HCT116 (cell line): ENCODE measurements around the gene INPP4A. TPM values are rescaled to one million over a fixed set of nuclear protein-coding genes. Genes with fewer than 3 reads are reported as not detected.

Experiments
- ATAC-seq: fragments of 200-7000 bp; cut with Tn5 transposase; 2 replicates; pipeline ENCODE4 v1.9.1; 2020; ENCODE audit warnings: mild to moderate bottlenecking, moderate library complexity
- BruUV-seq: library from RNA; stranded (reverse); fragments of 400-500 nt; replicated peaks from 2 replicates; lab custom pipeline; 2021; lab: Mats Ljungman, UMichigan
- CTCF ChIA-PET: fragments of 300-600 bp; sonication (Branson Sonifier 250); formaldehyde crosslinking; loops from one replicate; lab custom pipeline; 2021; ENCODE audit warnings: antibody characterized with exemption; lab: Charles Lee
- POLR2A ChIA-PET: fragments of 300-600, 350-600 bp; sonication (Branson Sonifier 250); formaldehyde crosslinking; loops from one replicate; lab custom pipeline; 2021; ENCODE audit warnings: antibody characterized with exemption; lab: Charles Lee
- RAD21 ChIA-PET, 2 experiments: fragments of 300-600 bp; sonication (Branson Sonifier 250); formaldehyde crosslinking; loops; one replicate each; lab custom pipeline; 2023; ENCODE audit warnings: low total read pairs in 2 of 2; ENCODE audit not compliant: uncharacterized antibody in 2 of 2, unreplicated experiment in 2 of 2, low non-redundant PET in 1 of 2; lab: Charles Lee
- DNase-seq: peaks from one replicate; pipeline ENCODE4 v3.0.0-alpha.2; 2010; ENCODE audit warnings: low read depth, low spot score
- H2AFZ ChIP-seq: fragments of 200-600 bp; shearing (Covaris generic), sonication (generic); 2 replicates; pipeline ENCODE4 v1.6.1; 2017; ENCODE audit warnings: low read depth, mixed run types, mixed read lengths, antibody characterized with exemption, low read length; ENCODE audit not compliant: poor library complexity, severe bottlenecking
- H3K27ac ChIP-seq: 2 replicates; pipeline ENCODE4 v1.5.1; 2012; ENCODE audit warnings: low read depth, low read length
- H3K27me3 ChIP-seq: fragments of 200-600 bp; sonication (generic); 2 replicates; pipeline ENCODE4 v1.6.1; 2016; ENCODE audit warnings: mixed run types, low read length, mixed read lengths; ENCODE audit not compliant: insufficient read depth
- H3K36me3 ChIP-seq, 2 experiments: fragments of 200-500 bp in 1 of 2; fragments of 200-600 bp in 1 of 2; sonication (Bioruptor generic) in 1 of 2; sonication (generic) in 1 of 2; 2 replicates each; pipeline versions ENCODE4 v1.5.1 to v1.6.1; 2014 to 2016; ENCODE audit warnings: low read length in 2 of 2, inconsistent platforms in 1 of 2, mixed read lengths in 1 of 2, mixed run types in 1 of 2; ENCODE audit not compliant: insufficient read depth in 2 of 2, control insufficient read depth in 1 of 2
- H3K4me1 ChIP-seq, 2 experiments: fragments of 200-600 bp in 1 of 2; sonication (generic) in 1 of 2; 2 replicates each; pipeline versions ENCODE4 v1.5.1 to v1.6.1; 2012 to 2017; ENCODE audit warnings: low read length in 2 of 2, inconsistent platforms in 1 of 2, mild to moderate bottlenecking in 1 of 2, mixed read lengths in 1 of 2, mixed run types in 1 of 2, moderate library complexity in 1 of 2; ENCODE audit not compliant: insufficient read depth in 2 of 2, control insufficient read depth in 1 of 2
- H3K4me2 ChIP-seq: fragments of 200-600 bp; sonication (generic); 2 replicates; pipeline ENCODE4 v1.6.1; 2017; ENCODE audit warnings: mixed run types, low read length, mixed read lengths
- H3K4me3 ChIP-seq, 2 experiments: fragments of 200-600 bp in 1 of 2; sonication (generic) in 1 of 2; replicated peaks in 1 of 2; 2 replicates each; pipeline ENCODE4 v1.5.1; 2011 to 2016; ENCODE audit warnings: low read length in 2 of 2, control low read depth in 1 of 2, low read depth in 1 of 2, mild to moderate bottlenecking in 1 of 2, mixed read lengths in 1 of 2, mixed run types in 1 of 2
- H3K79me2 ChIP-seq: fragments of 200-600 bp; sonication (generic); 2 replicates; pipeline ENCODE4 v1.6.1; 2017; ENCODE audit warnings: mild to moderate bottlenecking, mixed run types, low read length, moderate library complexity, mixed read lengths; ENCODE audit not compliant: insufficient read depth
- H3K9ac ChIP-seq: fragments of 200-600 bp; sonication (generic); 2 replicates; pipeline ENCODE4 v1.6.1; 2016; ENCODE audit warnings: low read length, mixed read lengths
- H3K9me2 ChIP-seq: fragments of 200-600 bp; sonication (generic), shearing (Covaris generic); 2 replicates; pipeline ENCODE4 v1.6.1; 2017; ENCODE audit warnings: mixed run types, mild to moderate bottlenecking, moderate library complexity; ENCODE audit not compliant: insufficient read depth
- H3K9me3 ChIP-seq, 2 experiments: fragments of 200-500 bp in 1 of 2; fragments of 200-600 bp in 1 of 2; sonication (Bioruptor generic) in 1 of 2; sonication (generic) in 1 of 2; 2 replicates each; pipeline ENCODE4 v1.6.1; 2014 to 2017; ENCODE audit warnings: low read length in 2 of 2, mixed read lengths in 2 of 2, inconsistent platforms in 1 of 2, low read depth in 1 of 2, mild to moderate bottlenecking in 1 of 2, mixed run types in 1 of 2, moderate library complexity in 1 of 2; ENCODE audit not compliant: control insufficient read depth in 1 of 2, insufficient read depth in 1 of 2
- H4K20me1 ChIP-seq: fragments of 200-600 bp; sonication (generic), shearing (Covaris generic); 2 replicates; pipeline ENCODE4 v1.6.1; 2017; ENCODE audit warnings: mixed run types, mild to moderate bottlenecking, moderate library complexity; ENCODE audit not compliant: insufficient read depth
- CBX3 ChIP-seq: IDR thresholded peaks from 2 replicates; pipeline ENCODE4 v1.6.1; 2012; ENCODE audit warnings: low read depth
- CEBPB ChIP-seq: IDR thresholded peaks from 2 replicates; pipeline ENCODE4 v1.6.1; 2012; ENCODE audit warnings: low read depth
- ELF1 ChIP-seq: IDR thresholded peaks from 2 replicates; pipeline ENCODE4 v1.6.1; 2012; ENCODE audit warnings: low read depth, borderline replicate concordance
- EZH2 ChIP-seq: fragments of 200-600 bp; sonication (generic); IDR thresholded peaks from 2 replicates; pipeline ENCODE4 v1.6.1; 2017; ENCODE audit warnings: antibody characterized with exemption, mixed run types
- POLR2A ChIP-seq: IDR thresholded peaks from 2 replicates; pipeline ENCODE4 v1.7.0; 2011; ENCODE audit warnings: borderline replicate concordance; ENCODE audit not compliant: insufficient read depth, insufficient read length; ENCODE audit errors: extremely low read depth
- RAD21 ChIP-seq: IDR thresholded peaks from 2 replicates; pipeline ENCODE4 v1.6.1; 2012; ENCODE audit warnings: low read depth, mild to moderate bottlenecking
- SRF ChIP-seq: IDR thresholded peaks from 2 replicates; pipeline ENCODE4 v1.6.1; 2012; ENCODE audit warnings: low read depth
- TCF7L2 ChIP-seq: IDR thresholded peaks from 2 replicates; pipeline ENCODE4 v1.7.0; 2011; ENCODE audit warnings: borderline replicate concordance, inconsistent platforms; ENCODE audit not compliant: insufficient read depth, insufficient read length; ENCODE audit errors: extremely low read depth
- ZNF274 ChIP-seq: fragments of 200-500 bp; sonication (Bioruptor generic); IDR thresholded peaks from 2 replicates; pipeline ENCODE4 v1.6.1; 2014; ENCODE audit warnings: mild to moderate bottlenecking, low read depth, low read length, inconsistent platforms
- intact Hi-C: fragments of 100-400 bp; cut with micrococcal nuclease; formaldehyde crosslinking; loops from 2 replicates; pipeline ENCODE4 v1.10.0; 2022
- total RNA-seq: library from RNA; stranded (reverse); gene quantifications from one replicate; pipeline ENCODE4 v1.2.1, GENCODE V29; 2021; ENCODE audit not compliant: unreplicated experiment
- TF ChIP-seq, protein P1 (sequence below), 3 experiments: fragments of 200-600 bp in 1 of 3; sonication (generic) in 1 of 3; IDR thresholded peaks in 2 of 3; conservative IDR thresholded peaks in 1 of 3; 2 replicates each; pipeline ENCODE4 v1.5.1; 2012 to 2017; ENCODE audit warnings: low read depth in 2 of 3, low read length in 2 of 3, antibody characterized with exemption in 1 of 3, borderline replicate concordance in 1 of 3, control low read depth in 1 of 3, mild to moderate bottlenecking in 1 of 3, mixed read lengths in 1 of 3, mixed run types in 1 of 3, moderate library complexity in 1 of 3; ENCODE audit not compliant: insufficient read depth in 1 of 3
- TF ChIP-seq, protein P2 (sequence below): IDR thresholded peaks from 2 replicates; pipeline ENCODE4 v1.6.1; 2012
- TF ChIP-seq, protein P3 (sequence below): IDR thresholded peaks from 2 replicates; pipeline ENCODE4 v1.6.1; 2011; ENCODE audit warnings: mild to moderate bottlenecking, low read length, moderate library complexity; ENCODE audit not compliant: insufficient replicate concordance; ENCODE audit errors: extremely low read depth
- TF ChIP-seq, protein P4 (sequence below): IDR thresholded peaks from 2 replicates; pipeline ENCODE4 v1.6.1; 2012; ENCODE audit warnings: low read depth

Gene INPP4A
- total RNA-seq, 1 experiment from 2014 or later, result 18.5 TPM

DNA sequence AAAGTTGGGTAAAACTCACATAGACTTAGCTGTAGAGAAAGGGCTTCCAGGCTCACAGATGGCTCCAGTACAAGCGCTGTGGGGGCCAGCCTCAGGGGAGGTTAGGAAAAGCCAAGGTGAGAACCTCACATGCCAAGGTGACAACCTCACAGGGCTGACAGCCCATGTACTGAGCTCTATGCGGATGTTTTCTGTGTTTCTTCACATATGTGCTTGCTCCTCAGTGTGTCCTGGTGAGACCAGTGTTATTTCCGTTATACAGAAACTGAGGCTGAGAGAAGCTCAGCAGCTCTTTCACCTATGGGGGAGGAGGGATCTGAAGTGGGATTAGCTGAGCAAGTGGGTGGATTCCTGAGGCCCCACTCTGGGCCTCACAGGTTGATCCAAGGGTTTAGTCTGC, 67.3 kb downstream of the INPP4A start:
- H3K36me3 ChIP-seq, result no peaks in the 10 kb centered on the region
- no peak overlapping the region for H3K4me3 ChIP-seq
- ATAC-seq (no peak), DNase-seq (no peak)
- H4K20me1 ChIP-seq, result no peaks in the 10 kb centered on the region
- BruUV-seq, result no TSS peak
- H3K9ac ChIP-seq, result no peak overlapping the region
- peaks cover 0 to 8% of the 10 kb centered on the region in 2 experiments; a peak in 2 of 4 replicates for H3K4me1 ChIP-seq
- intact Hi-C loops, result no loop called here
- H3K27me3 ChIP-seq, result no peaks in the 10 kb centered on the region
- RAD21 ChIA-PET, result no interaction called here
- H3K4me2 ChIP-seq, result no peak overlapping the region
- no peaks in the 10 kb centered on the region for H3K9me3 ChIP-seq
- H3K79me2 ChIP-seq, result no peaks in the 10 kb centered on the region
- TF ChIP-seq TCF7L2 (no peak), ZNF274 (no peak)
- TF ChIP-seq, all 23 proteins: peak for 0
- Histone ChIP-seq H2AFZ (no peak overlapping the region), H3K9me2 (no peaks in the 10 kb centered on the region), H3K27ac (no peak overlapping the region)
- ChIA-PET POLR2A (no interaction called here), CTCF (no interaction called here)

DNA sequence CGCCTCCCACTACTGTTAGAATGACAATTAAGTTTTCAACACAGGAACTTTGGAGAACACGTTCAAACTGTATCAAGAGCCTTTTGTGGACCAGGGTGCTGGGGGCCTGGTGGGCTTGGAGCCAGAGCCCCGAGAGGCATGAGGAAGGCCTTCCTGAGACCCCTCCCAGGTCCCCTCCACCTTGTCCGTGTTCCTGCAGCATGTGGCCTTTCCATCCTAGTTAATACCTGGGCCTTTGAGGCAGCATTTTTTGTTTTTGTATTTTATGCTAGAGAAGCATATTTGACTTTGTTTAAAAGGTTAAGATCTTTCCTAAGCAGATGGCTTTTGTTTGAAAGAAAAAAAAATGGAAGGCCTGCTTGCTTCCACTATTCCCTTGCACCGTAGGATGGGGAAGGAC, 68.0 kb downstream of the INPP4A start:
- BruUV-seq, result no TSS peak
- POLR2A ChIA-PET, result no interaction called here
- Histone ChIP-seq H4K20me1 (no peaks in the 10 kb centered on the region), H2AFZ (no peak overlapping the region), H3K4me3 (no peak overlapping the region), H3K9me3 (no peaks in the 10 kb centered on the region), H3K36me3 (no peaks in the 10 kb centered on the region), H3K9ac (no peak overlapping the region), H3K4me2 (no peak overlapping the region), H3K79me2 (no peaks in the 10 kb centered on the region), H3K27me3 (no peaks in the 10 kb centered on the region), H3K4me1 (peaks cover 0 to 8% of the 10 kb centered on the region in 2 experiments; a peak in 2 of 4 replicates), H3K9me2 (no peaks in the 10 kb centered on the region), H3K27ac (no peak overlapping the region)
- DNase-seq, result no peak
- ATAC-seq, result no peak
- CTCF ChIA-PET, result no interaction called here
- RAD21 ChIA-PET, result no interaction called here
- intact Hi-C loops, result no loop called here
- TF ChIP-seq, protein P1, sequence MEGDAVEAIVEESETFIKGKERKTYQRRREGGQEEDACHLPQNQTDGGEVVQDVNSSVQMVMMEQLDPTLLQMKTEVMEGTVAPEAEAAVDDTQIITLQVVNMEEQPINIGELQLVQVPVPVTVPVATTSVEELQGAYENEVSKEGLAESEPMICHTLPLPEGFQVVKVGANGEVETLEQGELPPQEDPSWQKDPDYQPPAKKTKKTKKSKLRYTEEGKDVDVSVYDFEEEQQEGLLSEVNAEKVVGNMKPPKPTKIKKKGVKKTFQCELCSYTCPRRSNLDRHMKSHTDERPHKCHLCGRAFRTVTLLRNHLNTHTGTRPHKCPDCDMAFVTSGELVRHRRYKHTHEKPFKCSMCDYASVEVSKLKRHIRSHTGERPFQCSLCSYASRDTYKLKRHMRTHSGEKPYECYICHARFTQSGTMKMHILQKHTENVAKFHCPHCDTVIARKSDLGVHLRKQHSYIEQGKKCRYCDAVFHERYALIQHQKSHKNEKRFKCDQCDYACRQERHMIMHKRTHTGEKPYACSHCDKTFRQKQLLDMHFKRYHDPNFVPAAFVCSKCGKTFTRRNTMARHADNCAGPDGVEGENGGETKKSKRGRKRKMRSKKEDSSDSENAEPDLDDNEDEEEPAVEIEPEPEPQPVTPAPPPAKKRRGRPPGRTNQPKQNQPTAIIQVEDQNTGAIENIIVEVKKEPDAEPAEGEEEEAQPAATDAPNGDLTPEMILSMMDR (IDR thresholded peaks at IDR 0.05 in 2 of 3, conservative IDR thresholded peaks at IDR 0.05 in 1 of 3; ENCODE audit: borderline replicate concordance in 1 of 3, insufficient read depth in 1 of 3, low read depth in 2 of 3, low read length in 2 of 3), result no peak
- TF ChIP-seq, protein P2, sequence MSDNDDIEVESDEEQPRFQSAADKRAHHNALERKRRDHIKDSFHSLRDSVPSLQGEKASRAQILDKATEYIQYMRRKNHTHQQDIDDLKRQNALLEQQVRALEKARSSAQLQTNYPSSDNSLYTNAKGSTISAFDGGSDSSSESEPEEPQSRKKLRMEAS, result no peak
- TF ChIP-seq, protein P3, sequence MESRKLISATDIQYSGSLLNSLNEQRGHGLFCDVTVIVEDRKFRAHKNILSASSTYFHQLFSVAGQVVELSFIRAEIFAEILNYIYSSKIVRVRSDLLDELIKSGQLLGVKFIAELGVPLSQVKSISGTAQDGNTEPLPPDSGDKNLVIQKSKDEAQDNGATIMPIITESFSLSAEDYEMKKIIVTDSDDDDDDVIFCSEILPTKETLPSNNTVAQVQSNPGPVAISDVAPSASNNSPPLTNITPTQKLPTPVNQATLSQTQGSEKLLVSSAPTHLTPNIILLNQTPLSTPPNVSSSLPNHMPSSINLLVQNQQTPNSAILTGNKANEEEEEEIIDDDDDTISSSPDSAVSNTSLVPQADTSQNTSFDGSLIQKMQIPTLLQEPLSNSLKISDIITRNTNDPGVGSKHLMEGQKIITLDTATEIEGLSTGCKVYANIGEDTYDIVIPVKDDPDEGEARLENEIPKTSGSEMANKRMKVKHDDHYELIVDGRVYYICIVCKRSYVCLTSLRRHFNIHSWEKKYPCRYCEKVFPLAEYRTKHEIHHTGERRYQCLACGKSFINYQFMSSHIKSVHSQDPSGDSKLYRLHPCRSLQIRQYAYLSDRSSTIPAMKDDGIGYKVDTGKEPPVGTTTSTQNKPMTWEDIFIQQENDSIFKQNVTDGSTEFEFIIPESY, result no peak
- TF ChIP-seq CEBPB, result no peak
- no peak for TF ChIP-seq RAD21
- TF ChIP-seq POLR2A, result no peak
- no peak for TF ChIP-seq ELF1
- TF ChIP-seq EZH2, result no peak
- TF ChIP-seq, protein P4, sequence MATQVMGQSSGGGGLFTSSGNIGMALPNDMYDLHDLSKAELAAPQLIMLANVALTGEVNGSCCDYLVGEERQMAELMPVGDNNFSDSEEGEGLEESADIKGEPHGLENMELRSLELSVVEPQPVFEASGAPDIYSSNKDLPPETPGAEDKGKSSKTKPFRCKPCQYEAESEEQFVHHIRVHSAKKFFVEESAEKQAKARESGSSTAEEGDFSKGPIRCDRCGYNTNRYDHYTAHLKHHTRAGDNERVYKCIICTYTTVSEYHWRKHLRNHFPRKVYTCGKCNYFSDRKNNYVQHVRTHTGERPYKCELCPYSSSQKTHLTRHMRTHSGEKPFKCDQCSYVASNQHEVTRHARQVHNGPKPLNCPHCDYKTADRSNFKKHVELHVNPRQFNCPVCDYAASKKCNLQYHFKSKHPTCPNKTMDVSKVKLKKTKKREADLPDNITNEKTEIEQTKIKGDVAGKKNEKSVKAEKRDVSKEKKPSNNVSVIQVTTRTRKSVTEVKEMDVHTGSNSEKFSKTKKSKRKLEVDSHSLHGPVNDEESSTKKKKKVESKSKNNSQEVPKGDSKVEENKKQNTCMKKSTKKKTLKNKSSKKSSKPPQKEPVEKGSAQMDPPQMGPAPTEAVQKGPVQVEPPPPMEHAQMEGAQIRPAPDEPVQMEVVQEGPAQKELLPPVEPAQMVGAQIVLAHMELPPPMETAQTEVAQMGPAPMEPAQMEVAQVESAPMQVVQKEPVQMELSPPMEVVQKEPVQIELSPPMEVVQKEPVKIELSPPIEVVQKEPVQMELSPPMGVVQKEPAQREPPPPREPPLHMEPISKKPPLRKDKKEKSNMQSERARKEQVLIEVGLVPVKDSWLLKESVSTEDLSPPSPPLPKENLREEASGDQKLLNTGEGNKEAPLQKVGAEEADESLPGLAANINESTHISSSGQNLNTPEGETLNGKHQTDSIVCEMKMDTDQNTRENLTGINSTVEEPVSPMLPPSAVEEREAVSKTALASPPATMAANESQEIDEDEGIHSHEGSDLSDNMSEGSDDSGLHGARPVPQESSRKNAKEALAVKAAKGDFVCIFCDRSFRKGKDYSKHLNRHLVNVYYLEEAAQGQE, result no peak
- TF ChIP-seq CBX3, result no peak
- no peak for TF ChIP-seq SRF
